Measurements from ENCODE around the gene ASTN1. TPM values are rescaled to one million over a fixed set of nuclear protein-coding genes. Genes with fewer than 3 reads are reported as not detected.

The ASTN1 gene
- total RNA-seq, 4 donors from 2014 or later: 0.18 TPM; not detected in 3

DNA sequence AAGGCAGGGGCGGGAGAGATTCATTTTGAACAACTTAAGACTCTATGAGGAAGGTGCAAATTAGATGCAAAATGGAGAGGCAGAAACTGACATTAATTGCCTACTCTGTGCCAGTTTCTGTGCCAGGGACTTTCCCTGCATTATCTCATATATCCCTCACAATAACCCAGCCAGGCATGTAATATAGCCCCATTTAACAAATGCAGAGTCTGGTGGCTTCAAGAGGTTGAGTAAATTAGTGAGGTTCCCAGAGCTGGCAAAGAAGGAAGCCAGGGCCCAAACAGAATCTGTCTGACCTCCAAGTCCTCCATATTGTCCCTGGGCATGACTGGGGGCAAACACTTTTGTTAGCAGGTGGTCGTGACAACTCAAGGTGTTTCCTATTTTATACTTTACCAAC, 199.8 kb downstream of the ASTN1 start:
- H3K4me1 ChIP-seq: no peaks in the 10 kb centered on the region
- DNase-seq (ENCODE audit: low spot score in 2 of 2): no peak
- WGBS: 74% methylated on average over 2 of the region's 2 CpGs
- no peaks in the 10 kb centered on the region for H3K9me3 ChIP-seq
- H3K4me3 ChIP-seq: no peak overlapping the region
- TF ChIP-seq POLR2A (IDR thresholded peaks at IDR 0.05): no peak
- no peak for TF ChIP-seq POLR2AphosphoS5 (IDR thresholded peaks at IDR 0.05)
- TF ChIP-seq EP300 (IDR thresholded peaks at IDR 0.05): no peak
- TF ChIP-seq, protein P1, sequence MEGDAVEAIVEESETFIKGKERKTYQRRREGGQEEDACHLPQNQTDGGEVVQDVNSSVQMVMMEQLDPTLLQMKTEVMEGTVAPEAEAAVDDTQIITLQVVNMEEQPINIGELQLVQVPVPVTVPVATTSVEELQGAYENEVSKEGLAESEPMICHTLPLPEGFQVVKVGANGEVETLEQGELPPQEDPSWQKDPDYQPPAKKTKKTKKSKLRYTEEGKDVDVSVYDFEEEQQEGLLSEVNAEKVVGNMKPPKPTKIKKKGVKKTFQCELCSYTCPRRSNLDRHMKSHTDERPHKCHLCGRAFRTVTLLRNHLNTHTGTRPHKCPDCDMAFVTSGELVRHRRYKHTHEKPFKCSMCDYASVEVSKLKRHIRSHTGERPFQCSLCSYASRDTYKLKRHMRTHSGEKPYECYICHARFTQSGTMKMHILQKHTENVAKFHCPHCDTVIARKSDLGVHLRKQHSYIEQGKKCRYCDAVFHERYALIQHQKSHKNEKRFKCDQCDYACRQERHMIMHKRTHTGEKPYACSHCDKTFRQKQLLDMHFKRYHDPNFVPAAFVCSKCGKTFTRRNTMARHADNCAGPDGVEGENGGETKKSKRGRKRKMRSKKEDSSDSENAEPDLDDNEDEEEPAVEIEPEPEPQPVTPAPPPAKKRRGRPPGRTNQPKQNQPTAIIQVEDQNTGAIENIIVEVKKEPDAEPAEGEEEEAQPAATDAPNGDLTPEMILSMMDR (IDR thresholded peaks at IDR 0.05): no peak
- no peaks in the 10 kb centered on the region for H3K36me3 ChIP-seq
- no peaks in the 10 kb centered on the region for H3K27me3 ChIP-seq
- no peak overlapping the region for H3K27ac ChIP-seq

- H3K9me3 ChIP-seq: no peaks in the 10 kb centered on the region
- no peaks in the 10 kb centered on the region for H3K27me3 ChIP-seq
- TF ChIP-seq EP300 (IDR thresholded peaks at IDR 0.05): no peak
- no peak overlapping the region for H3K27ac ChIP-seq
- no peak overlapping the region for H3K4me3 ChIP-seq
- no peaks in the 10 kb centered on the region for H3K4me1 ChIP-seq
- WGBS: 91% methylated on average over 2 of the region's 2 CpGs
- H3K36me3 ChIP-seq: no peaks in the 10 kb centered on the region
- no peak for DNase-seq (ENCODE audit: low spot score in 2 of 2)
These were observed 201.3 kb downstream of the ASTN1 start for GRCh38 chr1:176963181-176963580.

DNA sequence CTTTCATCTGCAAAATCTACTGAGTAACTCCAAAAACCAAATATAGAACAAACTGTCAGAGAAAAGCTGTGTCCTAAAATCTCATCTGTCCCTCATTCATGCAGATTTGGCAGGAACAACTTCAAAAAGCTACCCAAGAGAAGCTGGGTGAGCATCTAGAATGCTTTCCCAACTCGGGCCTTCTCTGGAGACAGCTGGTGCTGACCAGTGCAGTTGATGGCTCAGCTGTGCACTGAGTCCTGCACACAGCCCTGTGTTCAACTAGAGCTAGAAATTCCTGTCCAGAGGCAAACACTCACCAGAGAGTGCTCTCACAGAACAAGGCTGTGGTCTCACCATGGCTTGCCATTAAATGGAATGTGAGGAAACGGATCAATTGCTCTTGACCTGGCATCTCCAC, 202.8 kb downstream of the ASTN1 start:
- Histone ChIP-seq H3K36me3 (no peaks in the 10 kb centered on the region), H3K27me3 (no peaks in the 10 kb centered on the region), H3K27ac (no peak overlapping the region), H3K4me1 (no peaks in the 10 kb centered on the region), H3K9me3 (no peaks in the 10 kb centered on the region), H3K4me3 (no peak overlapping the region)
- TF ChIP-seq, protein P1 (IDR thresholded peaks at IDR 0.05): no peak
- 72% methylated on average over 2 of the region's 2 CpGs for WGBS
- no peak for DNase-seq (ENCODE audit: low spot score in 2 of 2)

GRCh38 chr1:176959191-176959820, 205.2 kb downstream of the ASTN1 start:
- Histone ChIP-seq H3K9me3 (no peaks in the 10 kb centered on the region), H3K27ac (no peak overlapping the region), H3K4me3 (no peak overlapping the region), H3K4me1 (no peaks in the 10 kb centered on the region), H3K36me3 (no peaks in the 10 kb centered on the region), H3K27me3 (peaks cover 6% of the 10 kb centered on the region)
- TF ChIP-seq, protein P1 (IDR thresholded peaks at IDR 0.05): no peak
- TF ChIP-seq POLR2A (IDR thresholded peaks at IDR 0.05) (no peak), EP300 (IDR thresholded peaks at IDR 0.05) (no peak), POLR2AphosphoS5 (IDR thresholded peaks at IDR 0.05) (no peak)
- DNase-seq (ENCODE audit: low spot score in 2 of 2): no peak
- 62% methylated on average over 3 of the region's 3 CpGs for WGBS

GRCh38 chr1:176957603-176958002, 206.9 kb downstream of the ASTN1 start:
- no peak overlapping the region for H3K27ac ChIP-seq
- no peaks in the 10 kb centered on the region for H3K9me3 ChIP-seq
- no peak for DNase-seq (ENCODE audit: low spot score in 2 of 2)
- H3K36me3 ChIP-seq: no peaks in the 10 kb centered on the region
- H3K4me1 ChIP-seq: no peaks in the 10 kb centered on the region
- TF ChIP-seq, protein P1 (IDR thresholded peaks at IDR 0.05): no peak
- no peak for TF ChIP-seq EP300 (IDR thresholded peaks at IDR 0.05)
- TF ChIP-seq POLR2A (IDR thresholded peaks at IDR 0.05): no peak
- TF ChIP-seq POLR2AphosphoS5 (IDR thresholded peaks at IDR 0.05): no peak
- no peak overlapping the region for H3K4me3 ChIP-seq
- peaks cover 6% of the 10 kb centered on the region for H3K27me3 ChIP-seq
- 85% methylated on average over 10 of the region's 10 CpGs for WGBS

- no peak for DNase-seq (ENCODE audit: low spot score in 2 of 2)
- Histone ChIP-seq H3K27ac (no peak overlapping the region), H3K4me1 (no peaks in the 10 kb centered on the region), H3K9me3 (no peaks in the 10 kb centered on the region), H3K4me3 (no peak overlapping the region), H3K36me3 (no peaks in the 10 kb centered on the region), H3K27me3 (peaks cover 6% of the 10 kb centered on the region)
- no peak for TF ChIP-seq POLR2AphosphoS5 (IDR thresholded peaks at IDR 0.05)
- TF ChIP-seq POLR2A (IDR thresholded peaks at IDR 0.05): no peak
- TF ChIP-seq EP300 (IDR thresholded peaks at IDR 0.05): no peak
- TF ChIP-seq, protein P1 (IDR thresholded peaks at IDR 0.05): no peak
These were observed 210.3 kb downstream of the ASTN1 start for GRCh38 chr1:176954242-176954641.
